Neural cell (in vitro differentiated cells): ENCODE data around the gene TNFRSF12A. TPM values are rescaled to one million over a fixed set of nuclear protein-coding genes. Genes with fewer than 3 reads are reported as not detected.

Experiments
- H2AFZ ChIP-seq: fragments of 200-600, 300-800 bp; sonication (generic), shearing (Covaris generic); 2 replicates; pipeline ENCODE4 v1.6.0; 2014; ENCODE audit warnings: low read depth, mild to moderate bottlenecking, antibody characterized with exemption, low read length, moderate library complexity
- H3F3A ChIP-seq: fragments of 200-600 bp; shearing (Covaris generic); 2 replicates; pipeline ENCODE4 v1.6.1; 2016; ENCODE audit warnings: mild to moderate bottlenecking, moderate library complexity, mixed read lengths, antibody characterized with exemption, low read length; ENCODE audit not compliant: insufficient read depth, poor library complexity, severe bottlenecking
- H3K27ac ChIP-seq: fragments of 200-600, 300-800 bp; sonication (generic), shearing (Covaris generic); 2 replicates; pipeline ENCODE4 v1.5.1; 2014; ENCODE audit warnings: mild to moderate bottlenecking, low read length, moderate library complexity
- H3K27me3 ChIP-seq: fragments of 300-800, 200-600 bp; sonication (generic), shearing (Covaris generic); 2 replicates; pipeline ENCODE4 v1.6.0; 2014; ENCODE audit warnings: mild to moderate bottlenecking, low read depth, low read length, moderate library complexity; ENCODE audit not compliant: insufficient read depth
- H3K36me3 ChIP-seq: fragments of 300-800, 200-600 bp; sonication (generic), shearing (Covaris generic); 2 replicates; pipeline ENCODE4 v1.5.1; 2014; ENCODE audit warnings: mild to moderate bottlenecking, antibody characterized with exemption, low read length, moderate library complexity; ENCODE audit not compliant: insufficient read depth
- H3K4me2 ChIP-seq: fragments of 300-800, 200-600 bp; sonication (generic), shearing (Covaris generic); 2 replicates; pipeline ENCODE4 v1.6.0; 2014; ENCODE audit warnings: mild to moderate bottlenecking, low read length
- H3K4me3 ChIP-seq: fragments of 300-800, 200-600 bp; sonication (generic), shearing (Covaris generic); 2 replicates; pipeline ENCODE4 v1.5.1; 2014; ENCODE audit warnings: mild to moderate bottlenecking, low read length, moderate library complexity
- H3K79me2 ChIP-seq: fragments of 200-600 bp; shearing (Covaris generic); replicated peaks from 2 replicates; pipeline ENCODE4 v1.6.0; 2014; ENCODE audit warnings: mild to moderate bottlenecking, low read length, moderate library complexity; ENCODE audit not compliant: insufficient read depth
- H3K9ac ChIP-seq: fragments of 300-800, 200-600 bp; sonication (generic), shearing (Covaris generic); 2 replicates; pipeline ENCODE4 v1.6.1; 2016; ENCODE audit warnings: mild to moderate bottlenecking, low read length, mixed read lengths
- H3K9me2 ChIP-seq: fragments of 200-600 bp; shearing (Covaris generic); 2 replicates; pipeline ENCODE4 v1.6.1; 2016; ENCODE audit warnings: mild to moderate bottlenecking, low read length, mixed read lengths; ENCODE audit not compliant: insufficient read depth
- H3K9me3 ChIP-seq: fragments of 200-600, 300-800 bp; sonication (generic), shearing (Covaris generic); 2 replicates; pipeline ENCODE4 v1.6.1; 2016; ENCODE audit warnings: mild to moderate bottlenecking, mixed run types, low read length, moderate library complexity, mixed read lengths
- H4K20me1 ChIP-seq: fragments of 200-600 bp; shearing (Covaris generic); 2 replicates; pipeline ENCODE4 v1.6.1; 2016; ENCODE audit warnings: mild to moderate bottlenecking, mixed run types; ENCODE audit not compliant: insufficient read depth
- CTCF ChIP-seq: fragments of 450-650 bp; IDR thresholded peaks from 2 replicates; pipeline ENCODE4 v1.5.1; 2014; ENCODE audit warnings: antibody characterized with exemption, mild to moderate bottlenecking, moderate library complexity; ENCODE audit not compliant: poor library complexity, severe bottlenecking
- EP300 ChIP-seq: fragments of 450-650 bp; conservative IDR thresholded peaks from 2 replicates; pipeline ENCODE4 v1.6.1; 2014; ENCODE audit warnings: antibody characterized with exemption, mild to moderate bottlenecking, moderate library complexity; ENCODE audit not compliant: poor library complexity, severe bottlenecking
- EZH2 ChIP-seq: fragments of 200-600, 300-800 bp; shearing (Covaris generic), sonication (generic); IDR thresholded peaks from 2 replicates; pipeline ENCODE4 v1.6.1; 2014; ENCODE audit warnings: antibody characterized with exemption, low read length, borderline replicate concordance, mild to moderate bottlenecking; ENCODE audit not compliant: insufficient read depth, poor library complexity, severe bottlenecking
- MXI1 ChIP-seq: fragments of 450-650 bp; conservative IDR thresholded peaks from 2 replicates; pipeline ENCODE4 v1.6.1; 2014; ENCODE audit warnings: antibody characterized with exemption, mild to moderate bottlenecking; ENCODE audit not compliant: poor library complexity, severe bottlenecking
- POLR2AphosphoS5 ChIP-seq: IDR thresholded peaks from 2 replicates; pipeline ENCODE4 v1.6.1; 2012
- RAD21 ChIP-seq: fragments of 450-650 bp; conservative IDR thresholded peaks from 2 replicates; pipeline ENCODE4 v1.6.1; 2014; ENCODE audit warnings: antibody characterized with exemption, mild to moderate bottlenecking, moderate library complexity
- REST ChIP-seq: IDR thresholded peaks from 2 replicates; pipeline ENCODE4 v1.6.1; 2012; ENCODE audit warnings: borderline replicate concordance
- SMC3 ChIP-seq: fragments of 450-650 bp; conservative IDR thresholded peaks from 2 replicates; pipeline ENCODE4 v1.6.1; 2014; ENCODE audit warnings: antibody characterized with exemption, mild to moderate bottlenecking, moderate library complexity; ENCODE audit not compliant: poor library complexity
- TAF1 ChIP-seq: IDR thresholded peaks from 2 replicates; pipeline ENCODE4 v1.6.1; 2012; ENCODE audit warnings: low read depth
- polyA plus RNA-seq: library from polyadenylated mRNA; depleted of rRNA; stranded (reverse); fragments of >200 nt; gene quantifications from 2 replicates; pipeline ENCODE4 v1.2.3, GENCODE V29; 2014

The TNFRSF12A gene
- polyA plus RNA-seq, 1 donor from 2014 or later, result 2.3 TPM

- H3K9ac ChIP-seq, result no peak overlapping the region
- no peak overlapping the region for H3K27ac ChIP-seq
- H3K79me2 ChIP-seq, result no peaks in the 10 kb centered on the region
- no peak for TF ChIP-seq SMC3
- TF ChIP-seq EZH2, result no peak
- no peak for TF ChIP-seq RAD21
- TF ChIP-seq TAF1, result no peak
- no peak for TF ChIP-seq POLR2AphosphoS5
- TF ChIP-seq EP300, result no peak
- no peak for TF ChIP-seq REST
- TF ChIP-seq CTCF, result no peak
- no peak for TF ChIP-seq MXI1
- no peaks in the 10 kb centered on the region for H4K20me1 ChIP-seq
- H2AFZ ChIP-seq, result no peak overlapping the region
- no peaks in the 10 kb centered on the region for H3F3A ChIP-seq
- H3K27me3 ChIP-seq, result peaks cover 46% of the 10 kb centered on the region
- no peaks in the 10 kb centered on the region for H3K9me2 ChIP-seq
- H3K9me3 ChIP-seq, result no peaks in the 10 kb centered on the region
- H3K4me2 ChIP-seq, result no peak overlapping the region
- H3K36me3 ChIP-seq, result no peaks in the 10 kb centered on the region
- no peak overlapping the region for H3K4me3 ChIP-seq
Measured at GRCh38 chr16:3004319-3004718, 15.8 kb upstream of the TNFRSF12A start.

GRCh38 chr16:3004781-3005284, 15.3 kb upstream of the TNFRSF12A start:
- Histone ChIP-seq H3K9ac (no peak overlapping the region), H3K4me2 (no peak overlapping the region), H3K4me3 (peak overlapping the region; percentile 50)

More at GRCh38 chr16:3004781-3005284, 15.3 kb upstream of the TNFRSF12A start:
- H3K36me3 ChIP-seq, result no peaks in the 10 kb centered on the region
- H3K9me3 ChIP-seq, result no peaks in the 10 kb centered on the region
- no peaks in the 10 kb centered on the region for H3F3A ChIP-seq
- peaks cover 50% of the 10 kb centered on the region for H3K27me3 ChIP-seq
- H3K79me2 ChIP-seq, result no peaks in the 10 kb centered on the region
- no peak for TF ChIP-seq RAD21
- no peak for TF ChIP-seq CTCF
- TF ChIP-seq REST, result no peak
- TF ChIP-seq SMC3, result no peak
- TF ChIP-seq EP300, result no peak
- no peak for TF ChIP-seq MXI1
- TF ChIP-seq EZH2, result no peak
- no peak for TF ChIP-seq POLR2AphosphoS5
- no peaks in the 10 kb centered on the region for H3K9me2 ChIP-seq
- no peak overlapping the region for H2AFZ ChIP-seq
- H3K27ac ChIP-seq, result no peak overlapping the region
- H4K20me1 ChIP-seq, result no peaks in the 10 kb centered on the region
